Airway epithelial cell (primary cell): ENCODE data around the gene PPAN. TPM values are rescaled to one million over a fixed set of nuclear protein-coding genes. Genes with fewer than 3 reads are reported as not detected.

ENCODE experiments used
- total RNA-seq: library from RNA; depleted of rRNA; stranded (reverse); fragments of >200 nt; gene quantifications from 2 replicates; pipeline ENCODE4 v1.2.3, GENCODE V29; 2015

Gene PPAN
- total RNA-seq = 41.8 and 53.1 TPM in 2 replicates

GRCh38 chr19:10106100-10106936 lies at the start of gene PPAN:
PPAN (plus strand) TSS chr19:10106362; CDS start chr19:10106395, 33 bp downstream.

DNA sequence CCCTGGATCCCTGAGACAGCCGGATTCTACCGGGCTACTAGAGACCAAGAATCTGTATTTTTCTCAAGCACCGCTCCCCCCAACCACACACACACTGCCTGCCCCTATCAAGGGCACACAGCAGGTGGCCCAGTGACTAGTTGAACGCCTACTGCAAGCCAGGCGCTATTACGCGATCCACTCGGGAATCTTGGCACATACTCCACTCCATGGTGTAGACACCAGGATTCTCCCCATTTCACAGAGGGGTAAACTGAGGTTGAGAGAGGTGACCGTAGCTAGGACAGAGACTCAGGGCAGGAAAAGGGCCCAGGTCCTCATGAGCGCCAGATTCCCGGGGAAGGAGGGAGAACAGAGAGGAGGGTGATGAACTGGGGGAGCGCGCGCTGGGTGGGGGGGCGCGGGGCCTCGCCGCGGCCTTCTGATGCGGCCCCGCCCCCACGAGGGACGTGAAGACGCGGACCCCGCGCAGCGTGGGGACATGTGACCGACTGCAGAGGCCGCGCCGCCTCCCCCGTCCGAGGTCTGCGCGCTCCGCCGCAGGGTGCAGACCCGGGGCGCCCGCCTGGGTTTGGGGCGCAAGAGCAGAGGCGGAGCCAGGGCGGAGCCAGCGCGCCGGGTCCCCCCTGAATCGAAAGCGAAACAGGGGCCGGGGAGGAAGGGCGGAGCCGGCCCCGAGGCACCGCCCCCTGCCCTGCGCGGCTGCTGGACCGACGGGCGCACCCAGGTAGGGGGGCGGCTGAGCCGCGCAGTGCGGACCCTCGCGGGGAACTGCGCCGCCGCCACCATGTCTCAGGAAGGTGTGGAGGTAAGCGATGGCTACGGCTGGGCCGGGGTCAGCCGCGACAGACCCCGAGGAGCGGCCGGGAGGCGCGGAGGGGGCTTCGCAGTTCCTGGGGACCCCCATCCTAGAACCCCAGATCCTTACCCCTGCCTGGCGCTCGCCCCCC lies 20.2 kb upstream of the PPAN start, which contains the start of gene SHFL:
SHFL (plus strand) TSS at position 677 of the 950 bp plus-strand sequence; CDS start at position 788, 111 bp downstream.

GRCh38 chr19:10111405-10111811 lies 5.2 kb downstream of the PPAN start, which contains the start of gene P2RY11:
P2RY11 (plus strand) TSS chr19:10111693; CDS start chr19:10111722, 29 bp downstream.

Other genes starting within 250 kb of the PPAN start
- 4.3 and 4.5 TPM in 2 replicates for gene OLFM2, start 169.8 kb upstream of the PPAN start, total RNA-seq
- 1.8 and 3.7 TPM in 2 replicates for gene COL5A3, start 95.9 kb upstream of the PPAN start, total RNA-seq
- not detected in 2 replicates for gene RDH8, start 92.9 kb upstream of the PPAN start, total RNA-seq
- 6.9 and 9.8 TPM in 2 replicates for gene SHFL, start 20.0 kb upstream of the PPAN start, total RNA-seq
- 0.14 TPM in 1 of 2 replicates, not detected in the other for gene ANGPTL6, start 3.7 kb upstream of the PPAN start, total RNA-seq
- 3.5 and 3.7 TPM in 2 replicates for gene P2RY11, start 5.3 kb downstream of the PPAN start, total RNA-seq
- gene EIF3G, start 13.5 kb downstream of the PPAN start, total RNA-seq = 231 and 254 TPM in 2 replicates
- 76.6 and 103 TPM in 2 replicates for gene DNMT1, start 88.6 kb downstream of the PPAN start, total RNA-seq
- gene S1PR2, start 125.0 kb downstream of the PPAN start, total RNA-seq = 2.4 and 4.9 TPM in 2 replicates
- gene MRPL4, start 145.9 kb downstream of the PPAN start, total RNA-seq = 130 and 141 TPM in 2 replicates
- 2.8 and 3.2 TPM in 2 replicates for gene ICAM1, start 164.8 kb downstream of the PPAN start, total RNA-seq
- gene ICAM4, start 180.6 kb downstream of the PPAN start, total RNA-seq = 8.0 and 8.1 TPM in 2 replicates
- gene ICAM5, start 183.6 kb downstream of the PPAN start, total RNA-seq = 3.6 and 4.9 TPM in 2 replicates
- 0.28 and 0.85 TPM in 2 replicates for gene ZGLP1, start 203.5 kb downstream of the PPAN start, total RNA-seq
- gene FDX2, start 209.7 kb downstream of the PPAN start, total RNA-seq = 33.3 and 40.1 TPM in 2 replicates
- 18.6 and 32.0 TPM in 2 replicates for gene RAVER1, start 227.2 kb downstream of the PPAN start, total RNA-seq
- gene ICAM3, start 233.3 kb downstream of the PPAN start, total RNA-seq = 0.74 and 2.9 TPM in 2 replicates